Immature natural killer cell (primary cell): ENCODE data around the gene USP12. TPM values are rescaled to one million over a fixed set of nuclear protein-coding genes. Genes with fewer than 3 reads are reported as not detected.
"Not testable (repeated sequence)": the region's sequence is repeated elsewhere in the genome, so short reads cannot be mapped to it uniquely, and the experiment has no call there.

Experiments used
- DNase-seq, 3 donors: peaks; one replicate each; pipeline ENCODE4 v3.0.0; 2022; ENCODE audit warnings: mixed read lengths in 1 of 3
- H3K27ac Mint-ChIP-seq, 6 donors: one replicate each; pipeline ENCODE4 v1.8.0; 2020; ENCODE audit warnings: mixed read lengths in 6 of 6, mild to moderate bottlenecking in 5 of 6, inconsistent platforms in 4 of 6, moderate library complexity in 3 of 6
- H3K27me3 Mint-ChIP-seq, 3 donors: one replicate each; pipeline ENCODE4 v1.8.0; 2020 to 2021; ENCODE audit warnings: low read depth in 3 of 3, mild to moderate bottlenecking in 3 of 3, mixed read lengths in 3 of 3, moderate library complexity in 3 of 3, inconsistent platforms in 1 of 3
- H3K36me3 Mint-ChIP-seq, 3 donors: one replicate each; pipeline ENCODE4 v1.8.0; 2020; ENCODE audit warnings: mixed read lengths in 3 of 3, inconsistent platforms in 2 of 3, mild to moderate bottlenecking in 2 of 3
- H3K4me1 Mint-ChIP-seq, 2 donors: one replicate each; pipeline ENCODE4 v1.8.0; 2020; ENCODE audit warnings: inconsistent platforms in 2 of 2, mild to moderate bottlenecking in 2 of 2, mixed read lengths in 2 of 2, moderate library complexity in 1 of 2
- H3K4me3 Mint-ChIP-seq, 5 donors: one replicate each; pipeline ENCODE4 v1.8.0; 2020; ENCODE audit warnings: mild to moderate bottlenecking in 5 of 5, mixed read lengths in 5 of 5, inconsistent platforms in 3 of 5, moderate library complexity in 3 of 5
- H3K9me3 Mint-ChIP-seq, 6 donors: one replicate each; pipeline ENCODE4 v1.8.0; 2020; ENCODE audit warnings: mild to moderate bottlenecking in 6 of 6, mixed read lengths in 6 of 6, inconsistent platforms in 4 of 6, moderate library complexity in 3 of 6
- polyA plus RNA-seq, 3 donors: library from polyadenylated mRNA; unstranded; fragments of 300-500 nt; fragmentation: Illumina TruSeq; gene quantifications; one replicate each; pipeline ENCODE4 v1.2.3, GENCODE V29; 2021

The USP12 gene
- polyA plus RNA-seq, 3 donors from 2014 or later, result 11.2 to 12.7 (median 11.4) TPM

- Mint-ChIP-seq H3K27ac (no peak overlapping the region), H3K36me3 (no peaks in the 10 kb centered on the region), H3K27me3 (peaks cover 0 to 16% (median 1%) of the 10 kb centered on the region in 3 donors), H3K4me3 (no peak overlapping the region), H3K9me3 (peaks cover 0 to 3% (median 0%) of the 10 kb centered on the region in 6 donors), H3K4me1 (no peaks in the 10 kb centered on the region)
- DNase-seq, result no peak
Measured at GRCh38 chr13:27199211-27199610, 27.6 kb upstream of the USP12 start.

GRCh38 chr13:27194895-27195764 lies 23.5 kb upstream of the USP12 start:
- H3K36me3 Mint-ChIP-seq, result no peaks in the 10 kb centered on the region
- no peak for DNase-seq
- no peaks in the 10 kb centered on the region for H3K4me1 Mint-ChIP-seq
- H3K4me3 Mint-ChIP-seq, result no peak overlapping the region
- peaks cover 0 to 3% (median 0%) of the 10 kb centered on the region in 6 donors for H3K9me3 Mint-ChIP-seq
- H3K27ac Mint-ChIP-seq, result no peak overlapping the region
- H3K27me3 Mint-ChIP-seq, result peaks cover 0 to 21% (median 1%) of the 10 kb centered on the region in 3 donors

- Mint-ChIP-seq H3K27ac (no peak overlapping the region), H3K9me3 (peaks cover 0 to 3% (median 0%) of the 10 kb centered on the region in 6 donors), H3K36me3 (no peaks in the 10 kb centered on the region), H3K27me3 (peaks cover 0 to 21% (median 1%) of the 10 kb centered on the region in 3 donors), H3K4me1 (no peaks in the 10 kb centered on the region), H3K4me3 (no peak overlapping the region)
- DNase-seq, result no peak
Measured at GRCh38 chr13:27194209-27194608, 22.6 kb upstream of the USP12 start.

- Mint-ChIP-seq H3K36me3 (no peaks in the 10 kb centered on the region), H3K4me3 (no peak overlapping the region), H3K9me3 (peaks cover 0 to 3% (median 0%) of the 10 kb centered on the region in 6 donors), H3K27ac (no peak overlapping the region), H3K4me1 (no peaks in the 10 kb centered on the region), H3K27me3 (peaks cover 0 to 21% (median 1%) of the 10 kb centered on the region in 3 donors)
- DNase-seq, result no peak
Measured at GRCh38 chr13:27193496-27193895, 21.9 kb upstream of the USP12 start.

GRCh38 chr13:27192973-27193372 lies 21.4 kb upstream of the USP12 start:
- no peaks in the 10 kb centered on the region for H3K36me3 Mint-ChIP-seq
- no peaks in the 10 kb centered on the region for H3K4me1 Mint-ChIP-seq
- H3K27ac Mint-ChIP-seq, result no peak overlapping the region
- no peak overlapping the region for H3K4me3 Mint-ChIP-seq
- H3K27me3 Mint-ChIP-seq, result peaks cover 1 to 19% (median 3%) of the 10 kb centered on the region in 3 donors
- DNase-seq, result no peak
- H3K9me3 Mint-ChIP-seq, result peaks cover 0 to 2% (median 0%) of the 10 kb centered on the region in 6 donors

GRCh38 chr13:27192367-27192766 lies 20.8 kb upstream of the USP12 start:
- peaks cover 1 to 13% (median 2%) of the 10 kb centered on the region in 3 donors for H3K27me3 Mint-ChIP-seq
- H3K36me3 Mint-ChIP-seq, H3K27ac Mint-ChIP-seq, DNase-seq, H3K4me1 Mint-ChIP-seq, H3K9me3 Mint-ChIP-seq, H3K4me3 Mint-ChIP-seq: not testable (repeated sequence)

GRCh38 chr13:27189192-27189591 lies 17.6 kb upstream of the USP12 start:
- no peak overlapping the region for H3K4me3 Mint-ChIP-seq
- H3K36me3 Mint-ChIP-seq, result no peaks in the 10 kb centered on the region

GRCh38 chr13:27188239-27188638 lies 16.6 kb upstream of the USP12 start:
- H3K9me3 Mint-ChIP-seq, result no peaks in the 10 kb centered on the region
- H3K27me3 Mint-ChIP-seq, result peaks cover 2 to 5% (median 5%) of the 10 kb centered on the region in 3 donors
- no peaks in the 10 kb centered on the region for H3K4me1 Mint-ChIP-seq
- no peaks in the 10 kb centered on the region for H3K36me3 Mint-ChIP-seq
- H3K27ac Mint-ChIP-seq, result no peak overlapping the region
- no peak for DNase-seq
- H3K4me3 Mint-ChIP-seq, result no peak overlapping the region

More at GRCh38 chr13:27189192-27189591, 17.6 kb upstream of the USP12 start:
- Mint-ChIP-seq H3K9me3 (no peaks in the 10 kb centered on the region), H3K27ac (no peak overlapping the region), H3K27me3 (peaks cover 2 to 5% (median 5%) of the 10 kb centered on the region in 3 donors), H3K4me1 (no peaks in the 10 kb centered on the region)
- DNase-seq, result no peak

GRCh38 chr13:27186295-27186694 lies 14.7 kb upstream of the USP12 start:
- Mint-ChIP-seq H3K27me3 (peaks cover 2 to 7% (median 4%) of the 10 kb centered on the region in 3 donors), H3K4me1 (no peaks in the 10 kb centered on the region), H3K36me3 (peaks cover 0 to 3% (median 0%) of the 10 kb centered on the region in 3 donors), H3K27ac (no peak overlapping the region), H3K4me3 (no peak overlapping the region), H3K9me3 (no peaks in the 10 kb centered on the region)
- no peak for DNase-seq

GRCh38 chr13:27183561-27184147 lies 12.0 kb upstream of the USP12 start:
- H3K27me3 Mint-ChIP-seq, result peaks cover 2 to 8% (median 2%) of the 10 kb centered on the region in 3 donors
- H3K4me3 Mint-ChIP-seq, result no peak overlapping the region
- no peak for DNase-seq
- no peak overlapping the region for H3K27ac Mint-ChIP-seq
- H3K4me1 Mint-ChIP-seq, result no peaks in the 10 kb centered on the region
- H3K9me3 Mint-ChIP-seq, result no peaks in the 10 kb centered on the region
- peaks cover 0 to 3% (median 0%) of the 10 kb centered on the region in 3 donors for H3K36me3 Mint-ChIP-seq

GRCh38 chr13:27182844-27183497 lies 11.4 kb upstream of the USP12 start:
- Mint-ChIP-seq H3K27ac (no peak overlapping the region), H3K27me3 (peaks cover 0 to 7% (median 2%) of the 10 kb centered on the region in 3 donors), H3K4me3 (no peak overlapping the region), H3K4me1 (no peaks in the 10 kb centered on the region), H3K9me3 (no peaks in the 10 kb centered on the region), H3K36me3 (peaks cover 0 to 3% (median 0%) of the 10 kb centered on the region in 3 donors)
- DNase-seq, result no peak

- DNase-seq, result no peak
- peaks cover 0 to 3% (median 0%) of the 10 kb centered on the region in 3 donors for H3K36me3 Mint-ChIP-seq
- H3K4me1 Mint-ChIP-seq, result no peaks in the 10 kb centered on the region
- peaks cover 0 to 8% (median 2%) of the 10 kb centered on the region in 3 donors for H3K27me3 Mint-ChIP-seq
- H3K4me3 Mint-ChIP-seq, result no peak overlapping the region
- no peaks in the 10 kb centered on the region for H3K9me3 Mint-ChIP-seq
- H3K27ac Mint-ChIP-seq, result no peak overlapping the region
Measured at GRCh38 chr13:27182054-27182453, 10.4 kb upstream of the USP12 start.

GRCh38 chr13:27177852-27178251 lies 6.2 kb upstream of the USP12 start:
- peaks cover 4 to 6% of the 10 kb centered on the region in 2 donors for H3K4me1 Mint-ChIP-seq
- peaks cover 0 to 2% (median 0%) of the 10 kb centered on the region in 6 donors for H3K9me3 Mint-ChIP-seq
- no peak overlapping the region for H3K4me3 Mint-ChIP-seq
- H3K27me3 Mint-ChIP-seq, result peaks cover 0 to 5% (median 2%) of the 10 kb centered on the region in 3 donors
- peaks cover 0 to under 1% (median 0%) of the 10 kb centered on the region in 3 donors for H3K36me3 Mint-ChIP-seq
- peak overlapping the region in 1 of 6 donors; percentile 14 for H3K27ac Mint-ChIP-seq
- no peak for DNase-seq
